ENCODE results near the gene TMEM30A.

DNA sequence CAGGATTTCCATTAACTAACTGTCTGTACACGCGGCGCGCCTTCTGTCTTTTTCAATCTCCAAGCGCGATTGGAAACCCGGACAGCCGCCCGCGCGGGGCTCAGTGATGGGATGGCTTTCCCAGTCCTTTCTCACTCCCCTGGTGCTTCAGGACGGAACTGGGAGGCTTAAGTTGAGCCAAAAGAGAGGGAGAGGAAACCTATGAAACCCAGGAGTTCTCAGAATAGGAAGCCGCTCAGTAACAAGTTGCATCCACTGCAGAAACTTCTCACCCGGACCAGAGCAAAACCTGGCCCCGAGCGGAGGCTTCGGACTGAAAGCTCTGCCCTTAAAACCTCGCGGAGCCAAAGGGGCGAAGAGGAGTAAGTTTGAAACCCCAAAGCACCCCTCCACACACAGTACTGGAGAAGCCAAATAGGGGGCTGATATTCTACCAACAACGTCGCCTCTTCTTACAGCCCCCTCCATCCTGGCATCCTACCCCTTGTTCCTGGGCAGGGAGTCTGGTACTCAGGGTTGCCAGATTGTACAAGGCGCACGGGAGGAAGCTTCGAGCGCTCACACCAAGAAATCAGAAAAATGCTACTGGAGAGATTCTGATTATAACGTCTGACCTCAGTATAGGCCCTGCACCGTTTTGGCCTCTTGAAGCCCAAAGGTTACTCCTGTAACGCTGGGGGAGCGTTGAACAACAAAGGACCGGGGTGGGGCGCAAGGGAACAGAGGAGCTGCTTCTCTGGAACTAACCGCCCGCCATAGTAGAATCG, 77.8 kb downstream of the TMEM30A start:
- TF ChIP-seq, protein P1, sequence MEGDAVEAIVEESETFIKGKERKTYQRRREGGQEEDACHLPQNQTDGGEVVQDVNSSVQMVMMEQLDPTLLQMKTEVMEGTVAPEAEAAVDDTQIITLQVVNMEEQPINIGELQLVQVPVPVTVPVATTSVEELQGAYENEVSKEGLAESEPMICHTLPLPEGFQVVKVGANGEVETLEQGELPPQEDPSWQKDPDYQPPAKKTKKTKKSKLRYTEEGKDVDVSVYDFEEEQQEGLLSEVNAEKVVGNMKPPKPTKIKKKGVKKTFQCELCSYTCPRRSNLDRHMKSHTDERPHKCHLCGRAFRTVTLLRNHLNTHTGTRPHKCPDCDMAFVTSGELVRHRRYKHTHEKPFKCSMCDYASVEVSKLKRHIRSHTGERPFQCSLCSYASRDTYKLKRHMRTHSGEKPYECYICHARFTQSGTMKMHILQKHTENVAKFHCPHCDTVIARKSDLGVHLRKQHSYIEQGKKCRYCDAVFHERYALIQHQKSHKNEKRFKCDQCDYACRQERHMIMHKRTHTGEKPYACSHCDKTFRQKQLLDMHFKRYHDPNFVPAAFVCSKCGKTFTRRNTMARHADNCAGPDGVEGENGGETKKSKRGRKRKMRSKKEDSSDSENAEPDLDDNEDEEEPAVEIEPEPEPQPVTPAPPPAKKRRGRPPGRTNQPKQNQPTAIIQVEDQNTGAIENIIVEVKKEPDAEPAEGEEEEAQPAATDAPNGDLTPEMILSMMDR (conservative IDR thresholded peaks at IDR 0.05 in 1 of 2, IDR thresholded peaks at IDR 0.05 in 1 of 2; ENCODE audit: extremely low read depth in 1 of 2, insufficient read depth in 1 of 2, low read depth in 1 of 2, low read length in 2 of 2), result no peak
- TF ChIP-seq EZH2 (IDR thresholded peaks at IDR 0.05; ENCODE audit: borderline replicate concordance, low read length), result no peak

Data from mammary epithelial cell (primary cell).